ENCODE measurements around the gene SDK1.

DNA sequence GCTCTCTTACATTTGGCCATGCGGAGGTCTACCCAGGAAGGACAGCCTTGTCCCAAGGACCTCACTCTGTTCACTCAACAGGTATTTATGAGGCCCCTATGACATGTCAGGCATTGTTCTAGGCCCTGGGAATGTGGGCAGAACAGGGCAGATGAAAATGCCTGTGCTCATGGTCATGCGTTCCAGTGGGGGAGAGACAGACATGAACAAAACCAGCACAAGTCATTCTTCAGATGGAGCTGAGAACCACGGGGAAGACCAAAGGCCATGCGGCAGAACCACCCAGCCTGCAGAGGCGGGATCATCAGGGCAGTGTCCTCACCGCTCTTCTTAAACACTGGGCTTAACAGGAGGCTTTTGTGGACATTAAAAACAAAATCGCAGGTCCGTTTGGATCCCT lies 636.1 kb downstream of the SDK1 start:
- TF ChIP-seq CTCF (IDR thresholded peaks at IDR 0.05) (no peak), POLR2A (IDR thresholded peaks at IDR 0.05) (no peak)

Measured in body of pancreas (tissue), 4 donors.